ENCODE results near the gene TOMM20. TPM values are rescaled to one million over a fixed set of nuclear protein-coding genes. Genes with fewer than 3 reads are reported as not detected.

TOMM20 gene
- polyA plus RNA-seq (2013), result 181 TPM

DNA sequence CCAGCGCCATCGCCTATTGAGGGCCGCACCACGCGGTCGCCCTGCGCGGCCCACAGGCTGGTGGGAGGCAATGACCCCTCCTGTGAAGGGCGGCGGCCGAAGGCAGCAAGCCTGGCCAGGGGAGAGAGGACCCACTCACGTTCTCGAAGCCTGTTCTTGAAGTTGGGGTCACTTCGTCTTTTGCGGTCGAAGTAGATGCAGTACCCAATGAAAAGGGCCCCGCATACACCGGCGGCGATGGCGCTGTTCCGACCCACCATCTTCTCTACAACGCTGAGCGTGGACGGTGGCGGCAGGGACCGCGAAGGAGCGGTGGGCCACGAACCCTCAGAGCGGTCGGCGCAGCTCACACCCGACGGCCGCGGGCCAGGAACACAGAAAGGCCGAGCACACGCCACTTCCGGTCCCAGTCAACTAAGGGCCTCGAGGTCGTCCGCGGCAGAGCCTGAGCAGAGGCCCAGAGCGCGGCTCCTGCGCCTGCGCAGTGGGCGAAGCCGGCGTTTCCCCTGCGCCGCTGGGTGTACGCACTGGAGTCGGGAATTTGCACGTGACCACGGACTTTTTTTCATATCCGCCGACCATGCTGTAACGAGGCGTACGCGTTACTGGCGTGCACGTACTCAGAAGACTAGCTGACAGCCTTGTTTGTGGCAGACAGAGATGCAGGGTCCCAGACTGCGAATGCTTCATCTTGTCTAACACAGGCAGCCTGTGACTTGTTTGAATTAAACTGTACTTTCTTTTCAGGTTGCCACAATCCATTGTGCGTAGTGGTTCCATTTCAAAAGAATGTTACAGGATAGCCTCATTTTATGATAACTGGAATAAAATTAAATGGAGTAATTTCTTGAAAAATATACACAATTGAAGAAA is at the start of gene TOMM20:
TSS of gene TOMM20 (minus strand) at position 382 of the 873 bp plus-strand sequence. CDS start at position 260, 122 bp downstream.
- peaks cover 11 to 20% (median 19%) of the 10 kb centered on the region in 4 experiments for H3K4me1 ChIP-seq (ENCODE audit: control extremely low read depth in 1 of 4, control insufficient read depth in 4 of 4, insufficient read depth in 4 of 4, low read length in 3 of 4)
- DNase-seq, result peak; percentile 98 to 99 (median 99)
- H3K27ac ChIP-seq (ENCODE audit: insufficient read depth in 1 of 2, low read depth in 1 of 2, low read length in 2 of 2, poor library complexity in 1 of 2, severe bottlenecking in 2 of 2), result peak within 1 kb of the TSS; percentile 90 to 97
- peaks cover 3 to 28% (median 14%) of the 10 kb centered on the region in 4 experiments for H3K36me3 ChIP-seq (ENCODE audit: control insufficient read depth in 4 of 4, insufficient read depth in 4 of 4, low read length in 3 of 4)
- H3K9me3 ChIP-seq (ENCODE audit: control extremely low read depth in 1 of 5, control insufficient read depth in 4 of 5, insufficient read depth in 2 of 5, low read depth in 1 of 5, low read length in 4 of 5), result no peaks in the 10 kb centered on the region
- no peaks in the 10 kb centered on the region for H3K27me3 ChIP-seq (replicated peaks in 2 of 5; ENCODE audit: control insufficient read depth in 4 of 5, insufficient read depth in 5 of 5, low read length in 4 of 5)
- WGBS (ENCODE audit: insufficient coverage), result 0% methylated on average over 62 of the region's 67 CpGs
- peak within 1 kb of the TSS; percentile 64 to 98 (median 92) for H3K4me3 ChIP-seq (ENCODE audit: control insufficient read depth in 1 of 7, extremely low read depth in 1 of 7, insufficient read depth in 4 of 7, low read depth in 2 of 7, low read length in 6 of 7)
- ChIA-PET POLR2A (no interaction called here), CTCF (interaction anchor here (0.8 to 0.9 kb wide), 2 partner anchors 28 to 35 kb away, joined by 3 read pairs; no protein-coding TSS in a partner anchor)

DNA sequence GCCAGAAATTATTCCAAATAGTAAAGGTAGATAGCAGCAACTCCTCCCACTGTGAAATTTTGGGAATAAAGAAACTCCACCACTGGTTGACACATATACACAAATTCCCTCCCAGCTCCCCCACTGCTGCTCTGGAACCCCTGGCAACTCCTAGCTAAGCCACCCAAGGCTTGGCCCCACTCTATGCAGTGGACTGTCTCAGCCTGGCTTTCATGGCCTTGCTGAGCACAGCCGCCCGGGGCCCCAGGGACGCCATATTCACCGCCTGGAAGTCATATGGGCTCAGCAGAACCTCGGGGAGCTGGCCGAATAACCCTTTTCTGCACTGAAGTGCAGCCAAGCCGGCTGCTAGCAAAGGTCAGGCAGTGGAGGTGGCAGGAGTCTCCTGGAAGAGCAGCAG is 47.8 kb upstream of the TOMM20 start:
- Histone ChIP-seq H3K27ac (ENCODE audit: insufficient read depth in 1 of 2, low read depth in 1 of 2, low read length in 2 of 2, poor library complexity in 1 of 2, severe bottlenecking in 2 of 2) (no peak overlapping the region), H3K9me3 (ENCODE audit: control extremely low read depth in 1 of 5, control insufficient read depth in 4 of 5, insufficient read depth in 2 of 5, low read depth in 1 of 5, low read length in 4 of 5) (no peaks in the 10 kb centered on the region), H3K36me3 (ENCODE audit: control insufficient read depth in 4 of 4, insufficient read depth in 4 of 4, low read length in 3 of 4) (peaks cover 21 to 61% (median 34%) of the 10 kb centered on the region in 4 experiments), H3K4me3 (ENCODE audit: control insufficient read depth in 1 of 7, extremely low read depth in 1 of 7, insufficient read depth in 4 of 7, low read depth in 2 of 7, low read length in 6 of 7) (no peak overlapping the region), H3K4me1 (ENCODE audit: control extremely low read depth in 1 of 4, control insufficient read depth in 4 of 4, insufficient read depth in 4 of 4, low read length in 3 of 4) (no peaks in the 10 kb centered on the region), H3K27me3 (replicated peaks in 2 of 5; ENCODE audit: control insufficient read depth in 4 of 5, insufficient read depth in 5 of 5, low read length in 4 of 5) (no peaks in the 10 kb centered on the region)
- ChIA-PET CTCF (no interaction called here), POLR2A (interaction anchor here (0.6 kb wide), 1 partner anchor 22 kb away, joined by 5 read pairs; no protein-coding TSS in a partner anchor)
- DNase-seq, result no peak
- WGBS (ENCODE audit: insufficient coverage), result 99% methylated on average over 7 of the region's 7 CpGs

DNA sequence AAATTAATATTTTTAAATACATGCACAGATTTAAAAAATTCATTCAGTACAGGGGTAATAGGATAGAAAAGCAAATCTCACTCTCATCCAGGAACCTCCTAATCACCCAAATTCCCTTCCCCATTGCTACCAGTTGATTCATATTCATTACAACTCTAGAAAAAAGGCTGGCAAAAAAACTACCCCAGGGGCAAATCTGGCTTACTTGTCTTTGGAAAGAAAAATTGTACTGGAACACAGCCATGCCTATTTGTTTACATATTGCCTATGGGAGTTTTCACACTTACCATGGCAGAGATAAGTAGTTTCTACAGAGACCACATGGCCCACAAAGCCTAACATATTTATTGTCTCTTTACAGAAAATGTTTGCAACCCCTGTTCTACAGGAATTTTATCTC is 41.3 kb upstream of the TOMM20 start:
- peaks cover 14 to 60% (median 30%) of the 10 kb centered on the region in 4 experiments for H3K36me3 ChIP-seq (ENCODE audit: control insufficient read depth in 4 of 4, insufficient read depth in 4 of 4, low read length in 3 of 4)
- H3K27ac ChIP-seq (ENCODE audit: insufficient read depth in 1 of 2, low read depth in 1 of 2, low read length in 2 of 2, poor library complexity in 1 of 2, severe bottlenecking in 2 of 2), result no peak overlapping the region
- H3K4me1 ChIP-seq (ENCODE audit: control extremely low read depth in 1 of 4, control insufficient read depth in 4 of 4, insufficient read depth in 4 of 4, low read length in 3 of 4), result no peaks in the 10 kb centered on the region
- ChIA-PET POLR2A (no interaction called here), CTCF (no interaction called here)
- H3K27me3 ChIP-seq (replicated peaks in 2 of 5; ENCODE audit: control insufficient read depth in 4 of 5, insufficient read depth in 5 of 5, low read length in 4 of 5), result no peaks in the 10 kb centered on the region
- H3K4me3 ChIP-seq (ENCODE audit: control insufficient read depth in 1 of 7, extremely low read depth in 1 of 7, insufficient read depth in 4 of 7, low read depth in 2 of 7, low read length in 6 of 7), result no peak overlapping the region
- H3K9me3 ChIP-seq (ENCODE audit: control extremely low read depth in 1 of 5, control insufficient read depth in 4 of 5, insufficient read depth in 2 of 5, low read depth in 1 of 5, low read length in 4 of 5), result no peaks in the 10 kb centered on the region
- no peak for DNase-seq

DNA sequence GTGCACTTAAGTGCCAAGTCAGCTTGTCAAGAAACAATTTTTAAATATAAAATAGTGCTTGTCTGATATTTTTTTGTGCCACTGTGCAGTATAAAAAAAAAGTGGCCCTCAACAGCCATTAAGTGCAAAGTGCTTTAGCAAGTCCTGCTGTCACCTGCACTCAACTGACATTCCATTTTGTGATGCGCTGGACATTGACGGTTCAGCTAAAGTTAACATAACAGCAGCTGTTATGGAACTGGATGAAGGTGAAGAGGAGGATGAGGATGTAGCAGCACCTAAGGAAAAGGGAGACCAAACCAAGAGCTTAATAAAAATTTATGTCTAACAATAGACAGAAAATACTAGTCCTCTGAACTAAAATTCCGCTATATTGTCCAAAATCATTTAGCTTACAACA is 39.7 kb upstream of the TOMM20 start:
- Histone ChIP-seq H3K27me3 (replicated peaks in 2 of 5; ENCODE audit: control insufficient read depth in 4 of 5, insufficient read depth in 5 of 5, low read length in 4 of 5) (no peaks in the 10 kb centered on the region), H3K4me1 (ENCODE audit: control extremely low read depth in 1 of 4, control insufficient read depth in 4 of 4, insufficient read depth in 4 of 4, low read length in 3 of 4) (no peaks in the 10 kb centered on the region), H3K27ac (ENCODE audit: insufficient read depth in 1 of 2, low read depth in 1 of 2, low read length in 2 of 2, poor library complexity in 1 of 2, severe bottlenecking in 2 of 2) (no peak overlapping the region), H3K4me3 (ENCODE audit: control insufficient read depth in 1 of 7, extremely low read depth in 1 of 7, insufficient read depth in 4 of 7, low read depth in 2 of 7, low read length in 6 of 7) (no peak overlapping the region), H3K9me3 (ENCODE audit: control extremely low read depth in 1 of 5, control insufficient read depth in 4 of 5, insufficient read depth in 2 of 5, low read depth in 1 of 5, low read length in 4 of 5) (no peaks in the 10 kb centered on the region), H3K36me3 (ENCODE audit: control insufficient read depth in 4 of 4, insufficient read depth in 4 of 4, low read length in 3 of 4) (peaks cover 13 to 50% (median 24%) of the 10 kb centered on the region in 4 experiments)
- whole genome bisulfite sequencing (ENCODE audit: insufficient coverage), result 83% methylated on average over 1 of the region's 3 CpGs
- CTCF ChIA-PET, result interaction anchor here (0.7 to 1.2 kb wide), 4 partner anchors 12 to 248 kb away, joined by 3 read pairs; no protein-coding TSS in a partner anchor
- DNase-seq, result no peak
- POLR2A ChIA-PET, result interaction anchor here (0.6 kb wide), 1 partner anchor 9 kb away, joined by 3 read pairs; no protein-coding TSS in a partner anchor

DNA sequence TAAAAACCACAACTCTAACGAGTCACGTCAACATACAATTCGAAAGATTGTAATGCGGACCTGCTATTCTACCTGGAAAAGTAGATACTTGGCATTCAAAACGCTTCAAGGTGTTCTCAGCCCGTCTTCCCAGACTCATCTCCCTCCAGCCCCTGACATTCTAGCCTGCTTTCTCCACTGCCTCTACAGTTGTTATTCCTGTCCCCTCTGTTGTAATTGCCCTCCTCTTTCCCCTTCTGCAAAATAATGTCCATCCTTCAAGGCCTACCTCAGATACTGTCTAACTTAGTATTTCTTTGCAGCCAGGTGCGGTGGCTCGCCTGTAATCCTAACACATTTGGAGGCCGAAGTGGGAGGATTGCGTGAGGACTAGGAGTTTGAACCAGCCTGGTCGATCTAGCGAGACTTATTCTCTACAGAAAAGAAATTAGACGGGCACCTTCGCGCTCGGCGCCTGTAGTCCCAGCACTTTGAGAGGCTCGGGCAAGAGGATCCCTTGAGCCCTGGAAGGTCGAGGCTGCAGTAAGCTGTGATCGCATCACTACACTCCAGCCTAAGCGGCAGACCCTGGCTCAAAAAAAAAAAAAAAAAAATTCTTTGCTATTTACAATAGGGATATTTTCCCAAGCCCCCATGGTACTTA is 33.2 kb upstream of the TOMM20 start:
- H3K27me3 ChIP-seq (replicated peaks in 2 of 5; ENCODE audit: control insufficient read depth in 4 of 5, insufficient read depth in 5 of 5, low read length in 4 of 5), result no peaks in the 10 kb centered on the region
- DNase-seq, result peak in 2 of 3 donors; percentile 10 to 11
- CTCF ChIA-PET, result interaction anchor here (1.4 kb wide), 1 partner anchor 20 kb away, joined by 3 read pairs; no protein-coding TSS in a partner anchor
- peak overlapping the region in 6 of 7 experiments; percentile 75 to 99 (median 96) for H3K4me3 ChIP-seq (ENCODE audit: control insufficient read depth in 1 of 7, extremely low read depth in 1 of 7, insufficient read depth in 4 of 7, low read depth in 2 of 7, low read length in 6 of 7)
- no peaks in the 10 kb centered on the region for H3K9me3 ChIP-seq (ENCODE audit: control extremely low read depth in 1 of 5, control insufficient read depth in 4 of 5, insufficient read depth in 2 of 5, low read depth in 1 of 5, low read length in 4 of 5)
- H3K4me1 ChIP-seq (ENCODE audit: control extremely low read depth in 1 of 4, control insufficient read depth in 4 of 4, insufficient read depth in 4 of 4, low read length in 3 of 4), result peaks cover 6 to 19% (median 12%) of the 10 kb centered on the region in 4 experiments
- whole genome bisulfite sequencing (ENCODE audit: insufficient coverage), result 76% methylated on average over 19 of the region's 21 CpGs
- H3K27ac ChIP-seq (ENCODE audit: insufficient read depth in 1 of 2, low read depth in 1 of 2, low read length in 2 of 2, poor library complexity in 1 of 2, severe bottlenecking in 2 of 2), result peak overlapping the region; percentile 74 to 89
- POLR2A ChIA-PET, result no interaction called here
- peaks cover 4 to 23% (median 18%) of the 10 kb centered on the region in 4 experiments for H3K36me3 ChIP-seq (ENCODE audit: control insufficient read depth in 4 of 4, insufficient read depth in 4 of 4, low read length in 3 of 4)

DNA sequence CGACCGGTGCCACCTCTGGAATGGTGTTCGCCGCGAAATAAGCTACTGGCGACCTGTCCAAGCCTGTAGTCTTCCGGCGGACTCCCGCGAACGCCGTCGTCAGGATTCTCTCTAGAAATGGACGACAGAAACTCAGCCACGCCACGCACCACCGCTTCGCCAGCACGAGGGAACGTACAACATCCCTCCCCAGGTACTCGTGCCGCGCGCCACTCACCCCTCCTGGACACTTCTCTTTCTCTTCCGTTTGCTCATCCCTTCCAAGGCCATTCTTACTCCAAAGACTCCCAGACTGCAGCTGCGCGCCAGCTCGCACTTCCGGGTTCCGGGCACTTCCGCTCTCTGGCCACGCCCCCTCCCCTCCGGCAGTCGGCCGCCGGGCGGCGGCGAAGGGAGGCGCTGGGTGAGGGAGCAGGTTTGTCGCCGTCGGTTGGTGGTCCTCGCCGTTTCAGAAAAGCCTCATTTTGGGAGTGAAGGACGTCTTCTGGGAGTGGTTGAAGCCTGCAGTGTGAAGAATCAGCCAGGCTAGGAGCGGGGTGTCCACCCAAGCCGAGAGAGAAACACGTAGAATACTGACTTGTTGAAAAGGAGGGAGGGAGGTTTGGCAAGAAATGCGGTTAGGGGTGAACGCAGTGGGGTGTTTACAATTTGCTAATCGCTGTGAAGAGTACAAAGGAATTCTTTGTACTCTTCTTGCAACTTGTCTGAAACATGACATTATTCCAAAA is 32.5 kb upstream of the TOMM20 start, which contains the start of gene RBM34:
TSS of gene RBM34 (minus strand) at position 294 of the 728 bp plus-strand sequence. CDS start at position 270, 24 bp downstream.
- CTCF ChIA-PET, result interaction anchor here (1.0 to 1.4 kb wide), 4 partner anchors 17 to 39 kb away, joined by 3 read pairs; no protein-coding TSS in a partner anchor
- 0% methylated on average over 51 of the region's 52 CpGs for WGBS (ENCODE audit: insufficient coverage)
- Histone ChIP-seq H3K27ac (ENCODE audit: insufficient read depth in 1 of 2, low read depth in 1 of 2, low read length in 2 of 2, poor library complexity in 1 of 2, severe bottlenecking in 2 of 2) (peak within 1 kb of the TSS; percentile 74 to 89), H3K27me3 (replicated peaks in 2 of 5; ENCODE audit: control insufficient read depth in 4 of 5, insufficient read depth in 5 of 5, low read length in 4 of 5) (no peaks in the 10 kb centered on the region), H3K36me3 (ENCODE audit: control insufficient read depth in 4 of 4, insufficient read depth in 4 of 4, low read length in 3 of 4) (peaks cover 5 to 30% (median 25%) of the 10 kb centered on the region in 4 experiments), H3K9me3 (ENCODE audit: control extremely low read depth in 1 of 5, control insufficient read depth in 4 of 5, insufficient read depth in 2 of 5, low read depth in 1 of 5, low read length in 4 of 5) (no peaks in the 10 kb centered on the region), H3K4me3 (ENCODE audit: control insufficient read depth in 1 of 7, extremely low read depth in 1 of 7, insufficient read depth in 4 of 7, low read depth in 2 of 7, low read length in 6 of 7) (peak within 1 kb of the TSS; percentile 75 to 99 (median 97)), H3K4me1 (ENCODE audit: control extremely low read depth in 1 of 4, control insufficient read depth in 4 of 4, insufficient read depth in 4 of 4, low read length in 3 of 4) (peaks cover 6 to 19% (median 12%) of the 10 kb centered on the region in 4 experiments)
- POLR2A ChIA-PET, result interaction anchor here (0.6 to 1.1 kb wide), 3 partner anchors 22 to 70 kb away, joined by 3 to 4 read pairs (median 3); no protein-coding TSS in a partner anchor
- peak; percentile 89 to 94 (median 92) for DNase-seq

Data from common myeloid progenitor, CD34-positive (primary cell).